NCI-H1048 (cell line): ENCODE measurements around the gene CFAP69.
"Not testable (repeated sequence)": the region's sequence is repeated elsewhere in the genome, so short reads cannot be mapped to it uniquely, and the experiment has no call there.

Experiments used
- DNase-seq: peaks from one replicate; lab custom pipeline; 2025; lab: John Stamatoyannopoulos, UW

Gene CFAP69

DNA sequence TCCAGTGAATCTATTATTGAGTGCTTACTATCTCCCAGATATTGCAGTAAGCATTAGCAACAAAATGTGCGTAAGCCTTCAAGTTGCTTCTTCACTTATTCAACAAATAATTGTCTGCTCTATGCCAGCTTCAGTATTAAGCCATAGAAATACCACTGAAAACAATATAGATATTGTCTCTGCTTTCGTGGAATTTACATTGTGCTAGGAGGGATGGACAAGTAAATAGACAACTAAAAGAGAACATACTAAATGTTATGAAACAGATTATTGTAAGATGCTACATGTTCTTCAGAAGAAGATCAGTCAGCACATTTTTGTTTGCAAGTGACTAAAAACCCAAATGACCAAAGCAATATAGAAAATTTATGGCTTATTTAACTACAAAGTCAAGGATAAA is 27.3 kb downstream of the CFAP69 start:
- DNase-seq, result no peak

DNA sequence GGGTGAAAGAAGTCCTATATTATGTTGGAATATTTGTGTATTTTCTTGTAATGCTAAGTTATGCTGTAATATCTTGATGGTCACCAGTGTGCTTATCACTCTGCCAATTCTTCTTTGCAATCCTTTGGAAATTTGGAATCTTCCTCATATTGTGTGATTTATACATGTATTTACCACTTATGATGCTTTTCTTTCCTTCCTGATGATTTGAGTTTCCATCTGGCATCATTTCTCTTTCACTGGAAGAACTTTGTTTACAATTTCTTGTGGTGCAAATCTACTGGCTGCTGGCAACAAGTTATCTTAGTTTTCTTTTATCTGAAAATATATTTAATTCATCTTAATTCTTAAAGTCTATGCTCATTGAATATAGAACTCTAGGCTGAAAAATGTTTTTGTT is 29.2 kb downstream of the CFAP69 start:
- DNase-seq, result no peak

- DNase-seq, result no peak
These were observed 31.2 kb downstream of the CFAP69 start for GRCh38 chr7:90276033-90276728.

DNA sequence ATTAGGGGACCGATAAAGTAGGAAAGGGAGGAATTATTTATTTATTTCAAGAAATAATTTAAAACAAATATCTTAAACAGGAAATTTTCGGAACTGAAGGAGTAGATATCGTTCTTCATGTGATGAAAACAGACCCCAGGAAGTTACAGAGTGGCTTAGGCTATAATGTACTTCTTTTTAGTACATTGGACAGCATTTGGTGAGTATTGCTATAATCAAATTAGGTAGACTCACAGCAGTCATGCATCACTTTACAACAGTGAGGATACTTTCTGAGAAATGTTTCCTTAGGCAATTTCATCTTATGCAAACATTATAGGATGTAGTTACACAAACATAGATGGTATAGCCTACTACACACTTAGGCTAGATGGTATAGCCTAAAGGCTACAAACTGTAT is 43.2 kb downstream of the CFAP69 start:
- DNase-seq, result no peak

GRCh38 chr7:90290244-90291113 is 45.5 kb downstream of the CFAP69 start:
- no peak for DNase-seq

- DNase-seq, result no peak
These were observed 53.4 kb downstream of the CFAP69 start for GRCh38 chr7:90298145-90299038.

GRCh38 chr7:90303241-90303640 is 58.3 kb downstream of the CFAP69 start:
- no peak for DNase-seq

DNA sequence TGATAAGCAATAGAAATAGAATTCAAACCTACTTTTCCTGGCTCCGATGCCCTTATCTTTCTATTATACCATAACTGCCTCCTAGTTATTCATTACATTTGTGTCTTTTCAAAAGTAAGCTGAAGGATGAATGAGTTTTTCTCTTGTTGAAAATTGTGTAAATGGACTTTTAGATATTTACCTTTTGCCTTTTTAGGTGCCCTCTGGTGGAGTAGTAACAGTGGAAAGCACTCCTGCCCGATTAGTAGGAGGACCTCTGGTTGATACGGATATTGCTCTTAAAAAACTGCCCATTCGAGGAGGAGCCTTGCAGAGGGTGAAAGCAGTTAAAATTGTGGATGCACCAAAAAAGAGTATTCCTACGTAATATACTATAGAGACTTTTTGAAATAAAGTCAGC is 64.9 kb downstream of the CFAP69 start:
- no peak for DNase-seq

DNA sequence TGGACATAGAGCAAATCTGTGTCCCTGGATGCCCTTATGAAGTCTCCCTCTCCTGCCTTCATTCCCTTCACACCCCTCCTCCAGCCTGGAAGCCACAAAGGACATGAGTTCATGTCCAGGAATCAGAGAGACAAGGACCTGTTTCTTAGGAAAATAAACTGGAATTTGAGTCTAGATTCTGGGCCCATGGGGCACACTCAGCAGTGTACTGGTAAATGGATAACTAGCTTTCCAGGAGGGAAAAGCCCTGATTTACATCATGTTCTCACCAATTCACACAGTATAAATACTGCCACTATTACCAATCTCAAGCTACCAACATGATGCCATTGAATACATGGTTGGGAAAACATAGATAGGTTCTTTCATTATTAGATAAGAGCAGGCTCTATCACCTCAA is 66.2 kb downstream of the CFAP69 start:
- DNase-seq, result no peak

DNA sequence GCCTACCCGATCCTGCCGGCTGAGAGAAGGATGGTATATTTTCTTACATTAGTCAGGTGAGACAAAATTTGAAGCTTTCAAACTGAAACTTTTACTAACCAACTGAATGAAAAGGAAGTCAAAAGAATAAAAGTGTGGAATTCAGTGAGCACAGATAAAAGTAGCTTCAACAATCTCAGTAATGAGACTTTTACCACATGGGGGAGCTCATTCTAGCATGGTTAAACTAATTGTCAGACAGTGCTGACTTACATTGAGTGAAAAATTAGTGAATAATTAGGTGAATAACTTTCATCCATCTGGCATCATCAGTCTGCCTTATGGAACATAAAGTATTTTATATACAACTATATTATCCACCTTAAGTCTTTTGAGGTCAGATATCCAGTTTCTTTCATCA is 67.8 kb downstream of the CFAP69 start:
- no peak for DNase-seq

DNA sequence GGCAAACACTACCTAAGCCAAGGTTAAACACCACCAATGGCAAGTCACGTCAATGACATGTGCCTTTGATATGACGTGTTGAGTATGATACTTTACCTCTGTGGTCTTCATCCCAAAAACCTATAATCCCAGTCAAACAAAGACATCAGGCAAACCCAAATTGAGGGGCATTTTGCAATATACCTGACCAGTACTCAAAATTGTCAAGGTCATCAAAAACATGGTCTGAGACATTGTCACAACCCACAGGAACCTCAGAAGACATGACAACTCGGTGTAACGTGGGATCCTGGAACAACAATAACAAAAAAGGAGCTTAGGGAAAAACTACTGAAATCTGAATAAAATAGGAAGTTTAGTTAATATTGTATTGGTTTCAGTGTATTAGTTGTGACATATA is 68.9 kb downstream of the CFAP69 start:
- DNase-seq, result no peak

GRCh38 chr7:90320014-90320413 is 75.0 kb downstream of the CFAP69 start:
- no peak for DNase-seq

- DNase-seq, result no peak
These were observed 75.4 kb downstream of the CFAP69 start for GRCh38 chr7:90320418-90320800.

- DNase-seq, result no peak
These were observed 76.0 kb downstream of the CFAP69 start, which contains the start of gene FAM237B for GRCh38 chr7:90320801-90321494. TSS of gene FAM237B (minus strand) at chr7:90321304. CDS start at chr7:90319748, 1,556 bp downstream.

- DNase-seq, result no peak
These were observed 77.9 kb downstream of the CFAP69 start for GRCh38 chr7:90322837-90323236.

- DNase-seq, result no peak
These were observed 81.5 kb downstream of the CFAP69 start for GRCh38 chr7:90326500-90326899.

GRCh38 chr7:90334193-90334843 is 89.3 kb downstream of the CFAP69 start:
- no peak for DNase-seq

DNA sequence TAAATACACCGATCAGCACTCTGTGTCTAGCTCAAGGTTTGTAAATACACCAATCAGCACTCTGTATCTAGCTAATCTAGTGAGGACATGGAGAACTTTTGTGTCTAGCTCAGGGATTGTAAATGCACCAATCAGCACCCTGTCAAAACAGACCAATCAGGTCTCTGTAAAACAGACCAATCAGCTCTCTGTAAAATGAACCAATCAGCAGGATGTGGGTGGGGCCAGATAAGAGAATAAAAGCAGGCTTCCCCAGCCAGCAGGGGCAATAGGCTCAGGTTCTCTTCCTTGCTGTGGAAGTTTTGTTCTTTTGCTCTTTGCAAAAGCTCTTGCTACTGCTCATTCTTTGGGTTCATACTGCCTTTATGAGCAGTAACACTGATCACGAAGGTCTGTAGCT is 90.0 kb downstream of the CFAP69 start:
- not testable (repeated sequence) for DNase-seq

GRCh38 chr7:90337106-90337505 is 92.1 kb downstream of the CFAP69 start:
- DNase-seq, result no peak

DNA sequence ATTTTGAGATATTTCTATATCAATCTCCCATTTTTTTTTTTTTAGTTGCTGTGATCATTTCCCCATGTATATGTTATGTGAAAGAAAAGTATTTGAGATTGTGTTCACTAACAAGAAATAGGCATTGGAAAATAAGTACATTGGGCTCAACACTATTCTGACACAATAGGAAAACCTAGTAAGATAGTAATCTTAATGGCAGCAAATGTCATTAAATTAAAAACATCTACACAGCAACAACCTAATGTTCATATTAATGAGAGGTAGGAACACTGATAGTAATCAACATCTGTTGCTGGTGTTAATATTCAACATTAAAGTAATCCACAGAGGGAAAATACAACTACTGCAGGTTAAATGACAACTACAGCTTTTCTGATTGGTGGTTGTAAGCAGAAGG is 100.0 kb downstream of the CFAP69 start:
- DNase-seq, result no peak
